Activated T-cell treated with anti-CD3 and anti-CD28 coated beads for 48 hours (primary cell): ENCODE data around the gene EPHB1.
"Not testable (repeated sequence)": the region's sequence is repeated elsewhere in the genome, so short reads cannot be mapped to it uniquely, and the experiment has no call there.

Source experiments
- DNase-seq: peaks from one replicate; pipeline ENCODE4 v3.0.0-alpha.2; 2020; ENCODE audit warnings: low read depth

Gene EPHB1

DNA sequence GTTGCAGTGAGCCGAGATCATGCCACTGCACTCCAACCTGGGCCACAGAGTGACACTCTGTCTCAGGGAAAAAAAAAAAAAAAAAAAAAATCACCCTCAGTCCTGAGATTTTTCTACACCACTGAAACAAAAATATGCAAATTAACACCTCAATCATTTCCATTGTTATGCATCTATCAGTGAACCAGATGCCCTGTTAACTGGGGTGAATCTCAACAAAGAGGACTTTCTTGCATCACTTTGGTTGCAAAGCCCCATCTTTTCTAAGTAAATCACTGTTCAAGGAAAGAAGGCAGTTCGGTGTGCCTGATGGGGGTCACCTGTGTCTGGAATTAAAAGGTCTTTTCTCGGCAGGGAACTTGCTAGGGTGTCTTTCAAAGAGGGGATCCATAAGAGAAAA lies 421.6 kb downstream of the EPHB1 start:
- no peak for DNase-seq

DNA sequence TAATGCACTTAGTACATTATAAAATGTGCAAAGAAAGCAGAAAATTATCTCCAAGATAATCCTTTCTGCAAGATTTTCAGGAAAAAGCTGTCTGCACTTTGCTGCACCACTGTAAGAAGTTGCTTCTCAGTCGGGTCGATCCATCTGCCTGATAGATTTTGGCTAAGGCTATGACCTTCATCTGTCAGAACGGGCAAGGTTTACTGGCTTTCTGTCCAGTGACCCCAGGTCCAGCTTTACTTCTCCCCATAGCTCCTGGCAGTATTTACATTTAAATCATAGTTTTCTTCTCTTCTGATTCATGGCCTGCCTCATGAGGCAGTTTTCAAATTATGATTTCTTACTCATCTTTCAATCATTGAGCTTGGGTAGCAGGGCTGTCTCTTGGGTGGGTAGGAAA lies 422.7 kb downstream of the EPHB1 start:
- DNase-seq = no peak

DNA sequence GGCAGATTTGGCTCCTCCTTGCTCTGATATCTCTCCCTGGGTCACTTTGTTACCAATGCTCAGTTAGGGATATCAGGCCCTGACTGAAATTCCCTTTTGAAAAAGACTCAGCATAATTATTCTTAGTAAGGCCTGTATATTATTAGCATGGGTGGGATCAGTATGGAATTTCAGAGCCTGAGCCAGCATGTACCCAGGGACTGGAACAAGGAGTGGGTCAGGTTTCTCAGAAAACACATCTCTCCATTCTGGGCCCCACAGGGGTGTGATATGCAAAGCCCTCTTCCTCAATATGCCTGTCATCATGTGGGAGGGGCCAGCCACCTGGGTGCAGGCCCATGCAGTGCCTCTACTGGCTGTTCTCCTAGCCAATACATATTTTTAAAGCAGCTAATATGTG lies 423.2 kb downstream of the EPHB1 start:
- DNase-seq = no peak

DNA sequence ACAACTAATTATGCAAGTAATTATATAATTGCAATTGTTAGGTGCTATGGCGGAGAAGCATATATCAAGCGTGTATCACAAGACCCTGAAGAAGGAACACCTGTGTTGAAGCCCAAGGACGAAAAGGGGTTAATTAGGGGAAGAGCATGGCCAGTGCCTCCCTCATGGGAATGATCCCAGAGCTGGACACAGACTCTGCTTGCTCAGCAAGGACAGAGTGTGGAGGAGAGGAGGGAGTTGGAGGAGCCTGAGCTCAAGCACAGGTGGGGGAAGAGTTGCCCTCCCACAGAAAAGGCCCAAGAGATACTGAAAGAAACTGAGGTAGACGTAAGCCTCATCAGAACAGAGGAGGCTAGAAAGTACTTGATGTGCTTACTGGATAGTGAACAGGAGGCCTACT lies 423.7 kb downstream of the EPHB1 start:
- DNase-seq = no peak

DNA sequence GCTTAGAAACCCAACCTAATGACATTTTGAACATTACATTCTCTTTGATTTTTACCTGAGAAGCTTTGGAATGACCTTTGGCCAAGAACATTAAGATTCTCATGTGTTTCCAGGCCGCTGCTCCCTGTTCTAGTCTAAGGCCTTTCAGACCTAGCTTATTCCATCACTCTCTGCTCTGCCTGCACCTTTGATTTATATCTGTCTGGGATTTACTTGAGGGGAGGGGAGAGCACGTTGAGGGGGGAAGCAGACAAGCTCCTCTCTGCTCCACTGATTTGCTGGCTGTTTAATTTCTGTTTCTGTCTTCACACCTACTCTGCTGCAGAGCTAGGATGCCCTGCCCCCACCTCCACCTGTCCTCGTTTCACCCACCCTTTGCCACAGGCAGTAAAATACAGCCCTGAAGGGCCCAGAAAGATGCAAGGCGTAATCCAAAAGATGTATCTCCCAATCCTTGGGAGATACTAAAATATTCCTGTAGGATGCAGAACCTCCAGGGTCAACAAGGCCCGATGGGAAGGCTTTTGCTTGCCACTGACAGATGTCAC lies 429.8 kb downstream of the EPHB1 start:
- DNase-seq = no peak

DNA sequence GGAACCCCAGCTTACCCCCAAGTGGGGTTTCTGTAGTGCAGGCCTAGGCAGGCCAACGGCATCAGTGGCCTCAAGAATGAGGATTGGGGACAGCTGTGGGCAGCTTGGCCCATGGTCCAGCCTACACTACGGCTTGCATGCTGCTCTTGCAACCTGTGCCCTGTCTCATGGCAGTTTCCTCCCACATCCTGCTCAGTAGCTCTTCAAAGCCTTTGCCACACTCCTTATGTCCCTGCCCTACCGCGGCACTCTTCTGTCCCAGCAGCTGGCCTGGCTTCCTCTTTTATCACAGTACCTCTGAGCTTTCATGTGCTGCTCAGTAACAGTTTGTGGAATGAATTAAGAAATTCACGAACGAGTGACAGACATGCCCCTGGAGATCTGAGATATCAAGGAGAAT lies 431.0 kb downstream of the EPHB1 start:
- DNase-seq = no peak

DNA sequence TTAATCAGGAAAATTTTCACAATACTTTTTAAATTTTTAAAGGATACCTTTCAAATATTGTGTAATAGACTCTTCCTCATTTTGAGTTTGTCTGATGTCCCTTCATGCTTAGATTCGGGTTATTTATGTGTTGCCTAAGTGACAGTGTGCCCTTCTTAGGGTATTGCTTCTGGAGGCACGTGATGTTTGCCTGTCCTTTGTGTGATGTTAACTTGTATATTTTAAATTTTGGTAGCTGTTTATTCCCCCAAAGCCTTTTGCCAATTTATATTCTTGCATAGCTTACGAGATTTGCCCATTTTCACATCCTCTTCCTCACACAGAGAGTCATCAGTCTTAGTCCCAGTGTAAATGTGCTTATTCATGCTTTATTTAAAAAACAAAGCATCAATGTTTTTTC lies 433.1 kb downstream of the EPHB1 start:
- DNase-seq = no peak

DNA sequence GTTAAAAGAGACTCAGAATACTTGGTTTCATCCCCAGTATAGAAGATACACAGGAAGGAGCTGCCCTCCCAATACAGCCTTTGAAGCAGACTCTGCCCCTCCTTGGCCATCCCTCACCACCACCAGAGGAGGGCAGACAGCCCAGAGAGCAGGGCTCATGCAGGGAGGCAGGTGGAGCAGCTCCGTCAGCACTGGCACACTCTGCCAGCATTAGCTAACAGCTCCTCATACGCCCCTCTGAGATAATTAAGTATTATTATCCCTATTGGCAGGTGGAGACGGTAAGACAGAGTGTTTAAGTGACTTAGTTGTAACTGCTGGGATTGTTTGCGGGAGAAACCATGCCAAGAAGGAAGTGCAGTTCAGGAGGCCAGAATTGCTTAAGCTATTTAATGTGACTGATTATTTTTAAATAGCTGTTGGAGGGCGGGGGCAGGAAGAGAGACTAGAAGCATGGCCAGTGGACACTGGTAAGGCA lies 434.0 kb downstream of the EPHB1 start:
- DNase-seq = no peak

DNA sequence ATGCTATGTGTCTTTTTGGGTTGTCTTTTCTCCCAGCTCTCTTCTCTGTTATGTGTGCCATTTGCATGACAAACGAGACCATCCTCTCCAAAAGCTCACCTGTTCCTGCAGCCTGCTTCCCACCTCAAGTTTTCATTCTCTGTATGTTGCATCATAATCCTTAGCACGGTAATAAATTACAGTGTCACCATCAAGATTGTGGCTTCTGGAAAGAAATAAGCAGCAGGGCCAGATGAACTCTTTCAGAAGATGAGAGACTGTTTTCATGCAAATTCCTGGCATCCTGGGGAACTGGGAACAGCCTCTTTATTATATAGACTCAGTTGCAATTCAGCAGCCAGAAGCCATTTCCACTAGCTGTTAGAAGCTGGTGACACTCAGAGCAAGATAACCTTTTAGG lies 436.7 kb downstream of the EPHB1 start:
- no peak for DNase-seq

DNA sequence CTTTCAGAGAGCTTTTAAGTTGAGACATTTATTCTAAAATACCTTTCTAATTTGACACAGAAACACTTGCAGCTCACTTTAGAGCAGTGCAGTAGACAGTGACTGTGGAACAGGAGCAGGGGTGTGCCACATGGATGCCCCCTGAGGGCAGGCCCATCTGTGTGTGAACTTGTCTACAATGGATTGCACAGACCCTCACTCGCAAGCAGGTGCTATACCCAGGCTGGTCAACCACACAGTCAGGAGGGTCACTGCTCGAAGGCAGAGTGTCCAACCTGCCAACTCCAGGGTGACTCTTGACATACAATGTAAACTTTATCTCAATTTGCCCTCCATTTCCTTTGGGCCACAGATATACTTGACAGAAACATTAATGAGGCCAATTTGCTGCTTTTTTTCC lies 437.2 kb downstream of the EPHB1 start:
- no peak for DNase-seq

DNA sequence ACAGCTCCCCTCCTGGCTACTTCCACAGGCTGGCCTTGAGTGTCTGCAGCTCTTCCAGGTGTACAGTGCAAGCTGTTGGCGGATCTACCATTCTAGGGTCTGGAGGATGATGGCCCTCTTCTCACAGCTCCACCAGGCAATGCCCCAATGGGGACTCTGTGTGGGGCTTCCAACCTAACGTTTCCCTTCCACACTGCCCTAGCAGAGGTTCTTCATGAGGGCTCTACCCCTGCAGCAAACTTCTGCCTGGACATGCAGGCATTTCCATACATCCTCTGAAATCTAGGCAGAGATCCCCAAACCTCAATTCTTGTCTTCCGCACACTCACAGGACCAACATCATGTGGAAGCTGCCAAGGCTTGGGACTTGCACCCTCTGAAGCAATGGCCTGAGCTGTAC lies 438.4 kb downstream of the EPHB1 start:
- not testable (repeated sequence) for DNase-seq

DNA sequence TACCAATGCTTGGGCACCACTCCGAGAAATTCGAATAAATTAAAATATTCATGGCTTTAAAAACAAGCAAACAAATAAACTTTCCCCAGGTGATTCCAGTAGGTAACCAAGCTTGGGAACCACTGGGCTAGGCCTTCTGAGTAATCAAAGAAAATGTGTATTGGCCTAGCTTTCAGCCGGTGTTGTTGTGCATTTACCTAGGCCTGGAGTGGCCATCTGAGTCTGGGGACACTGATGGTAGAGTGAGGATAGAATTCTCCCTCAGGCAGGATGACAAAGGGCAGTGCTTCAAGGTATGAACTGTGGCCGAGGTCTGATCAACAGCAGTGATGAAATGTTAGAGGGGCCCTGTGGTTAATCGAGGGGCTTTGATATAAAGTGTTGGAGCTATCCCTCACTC lies 440.5 kb downstream of the EPHB1 start:
- DNase-seq = no peak

DNA sequence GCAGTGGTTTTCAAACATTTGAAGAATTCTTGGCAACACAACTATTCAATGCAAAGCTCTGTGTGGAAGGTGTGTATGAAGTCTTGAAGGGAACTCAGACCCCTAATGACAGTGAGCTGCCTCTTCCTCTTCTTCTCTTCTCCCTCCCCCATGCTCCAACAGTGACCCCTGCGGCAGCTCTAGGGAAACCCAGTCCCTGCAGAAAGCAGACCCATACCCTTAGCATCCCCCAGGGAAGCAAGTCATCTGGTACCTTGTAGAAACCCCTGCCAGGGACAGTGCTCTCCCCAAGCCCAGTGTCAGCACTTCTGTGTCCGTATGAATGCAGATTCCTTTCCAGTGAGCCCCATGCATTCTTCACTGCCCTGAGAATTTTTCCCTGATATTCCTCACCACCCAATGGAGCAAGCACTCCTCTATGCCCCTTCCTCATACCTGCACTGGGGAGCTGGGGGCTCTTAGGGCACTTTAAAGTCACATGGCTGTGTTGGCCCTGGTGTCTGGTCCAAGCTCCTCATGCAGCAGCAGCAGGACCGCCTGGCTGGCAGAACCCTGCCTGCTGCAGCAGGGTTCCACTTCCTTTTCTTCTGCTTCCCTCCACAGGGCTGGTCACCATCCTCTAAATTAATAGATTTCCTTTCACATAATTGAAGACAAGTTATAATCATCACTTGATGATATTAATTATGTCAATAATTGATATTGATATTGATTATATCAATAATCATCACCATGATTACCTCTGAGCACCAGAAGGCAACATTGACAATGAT lies 442.5 kb downstream of the EPHB1 start:
- no peak for DNase-seq

DNA sequence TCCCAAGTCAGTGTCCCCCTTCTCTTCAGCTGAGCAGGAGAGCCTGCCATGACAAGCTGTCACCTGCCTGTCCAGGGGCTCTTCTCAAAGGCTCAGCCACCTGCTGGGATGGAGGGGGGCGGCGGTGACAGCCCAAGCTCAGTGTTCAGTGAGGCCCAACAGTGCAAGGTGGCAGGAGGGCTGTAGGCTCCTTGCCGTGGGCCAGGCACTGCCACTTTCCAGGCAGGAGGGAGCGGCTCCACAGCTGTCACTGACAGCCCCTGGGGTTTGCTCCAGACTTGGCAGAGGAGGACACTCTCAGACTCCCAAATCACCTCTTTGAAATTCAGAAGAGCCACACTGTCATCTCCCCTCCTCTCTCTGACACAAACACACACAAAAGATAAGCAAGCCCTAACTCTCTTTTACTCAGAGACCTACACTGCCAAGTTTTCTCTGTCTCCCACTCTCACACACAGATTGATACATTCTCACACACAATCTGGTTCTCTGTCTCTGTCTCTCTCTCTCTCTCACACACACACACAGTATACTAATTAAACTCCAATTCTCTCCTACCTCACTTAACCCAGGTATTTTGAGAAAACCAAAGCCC lies 443.3 kb downstream of the EPHB1 start:
- DNase-seq = no peak

DNA sequence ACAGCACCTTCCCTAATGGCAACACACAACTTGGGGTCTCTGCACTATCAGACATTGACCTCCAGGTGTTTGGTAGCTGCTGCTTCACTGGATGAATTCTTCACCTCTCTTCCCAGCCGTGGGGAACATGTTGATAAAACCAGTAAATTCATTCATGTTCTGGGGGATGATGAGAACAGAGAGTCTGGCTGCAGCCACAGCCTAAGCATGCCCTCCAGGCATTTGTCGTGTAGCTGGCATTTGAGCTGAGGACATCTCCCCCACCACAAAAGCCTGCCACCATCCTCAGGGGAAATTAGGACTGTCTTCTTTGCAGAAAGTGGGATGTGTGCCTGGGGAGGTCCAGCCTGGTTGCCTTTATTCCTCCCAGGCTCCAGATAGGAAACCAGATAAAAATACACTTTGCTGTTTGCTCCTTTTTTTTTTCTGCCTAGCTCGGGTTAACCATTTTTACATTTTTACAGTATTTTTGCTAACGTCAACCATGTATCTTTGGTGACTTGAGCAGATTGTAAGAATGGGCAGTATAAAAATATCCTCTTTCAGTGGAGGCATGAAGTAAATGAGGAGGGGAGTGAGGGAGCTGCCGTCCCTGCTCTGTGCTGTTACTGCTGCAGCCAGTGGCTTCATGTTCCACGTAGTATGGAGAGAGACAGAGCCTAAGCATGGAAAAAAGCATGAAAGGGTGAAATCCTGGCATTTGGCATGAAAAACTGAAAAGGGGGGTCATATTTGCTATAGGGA lies 444.0 kb downstream of the EPHB1 start:
- DNase-seq = no peak

DNA sequence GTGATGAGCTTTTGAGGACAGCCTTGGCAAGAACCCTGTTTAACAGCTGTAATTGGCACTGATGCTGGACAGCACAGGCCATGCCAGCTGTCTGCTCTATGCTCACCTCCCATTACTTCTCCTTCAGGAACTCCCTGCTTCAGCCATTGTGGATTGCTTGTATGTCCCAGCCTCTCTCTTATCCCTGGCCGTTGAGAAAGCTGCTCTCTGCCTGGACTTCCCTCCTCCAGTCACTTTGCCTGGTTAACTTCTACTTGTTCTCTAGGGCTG lies 444.5 kb downstream of the EPHB1 start:
- DNase-seq = no peak

DNA sequence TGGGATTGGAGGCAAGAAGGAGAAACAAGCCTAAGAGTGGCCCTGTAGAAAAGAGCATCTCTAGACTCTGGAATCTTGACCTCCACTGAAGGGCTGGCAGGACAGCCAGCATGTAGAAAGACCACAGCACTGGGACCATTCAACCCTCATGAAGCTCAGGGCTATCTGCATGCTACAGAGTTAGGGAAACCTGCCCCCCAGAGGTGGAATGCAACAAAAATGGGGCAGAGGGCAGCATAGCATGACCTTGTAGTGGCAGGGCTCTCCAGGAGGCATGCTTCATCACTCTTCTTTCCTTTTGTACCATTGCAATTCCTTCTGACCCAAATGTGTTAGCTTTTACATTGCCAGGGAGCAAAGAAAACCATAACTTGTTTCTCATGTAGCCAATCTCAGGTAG lies 445.4 kb downstream of the EPHB1 start:
- no peak for DNase-seq

DNA sequence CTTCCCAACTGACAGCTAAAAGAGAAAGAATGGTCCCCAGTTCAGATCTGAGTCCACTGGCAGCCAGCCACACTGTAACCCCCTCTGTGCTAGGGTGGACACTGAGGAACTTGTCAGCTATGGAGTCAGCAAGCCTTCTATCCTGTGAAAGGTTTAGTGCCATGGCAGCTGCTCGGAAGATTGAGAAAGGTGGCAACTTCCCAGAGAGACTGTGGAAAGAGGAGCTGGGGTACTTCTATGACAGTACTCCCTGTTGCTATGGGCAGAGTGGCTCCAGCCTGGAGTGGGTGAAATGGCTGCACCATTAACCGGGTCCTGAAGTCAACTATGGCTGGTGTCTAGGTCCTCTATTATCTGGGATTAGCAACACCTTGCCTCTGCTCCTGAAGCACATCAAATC lies 447.2 kb downstream of the EPHB1 start:
- DNase-seq = no peak

DNA sequence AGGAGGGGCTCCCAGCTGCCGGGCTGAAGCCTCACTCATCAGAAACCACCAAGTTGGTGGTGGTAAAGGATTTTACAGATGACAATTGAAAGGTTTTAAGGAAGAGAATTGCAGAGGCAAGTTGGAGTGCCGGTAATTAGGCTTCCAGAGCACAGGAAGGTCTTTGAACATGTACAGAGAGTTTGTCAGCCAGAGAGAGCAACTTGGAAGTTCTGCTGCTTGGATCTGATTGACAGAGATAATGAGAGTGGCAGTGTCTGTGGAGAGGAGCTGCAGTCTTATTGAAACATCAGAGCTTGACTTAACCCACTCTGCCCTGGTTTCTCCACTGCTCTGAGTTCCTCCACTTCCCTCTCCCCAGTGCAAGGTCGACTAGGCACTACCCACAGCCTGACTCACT lies 448.6 kb downstream of the EPHB1 start:
- DNase-seq = no peak

DNA sequence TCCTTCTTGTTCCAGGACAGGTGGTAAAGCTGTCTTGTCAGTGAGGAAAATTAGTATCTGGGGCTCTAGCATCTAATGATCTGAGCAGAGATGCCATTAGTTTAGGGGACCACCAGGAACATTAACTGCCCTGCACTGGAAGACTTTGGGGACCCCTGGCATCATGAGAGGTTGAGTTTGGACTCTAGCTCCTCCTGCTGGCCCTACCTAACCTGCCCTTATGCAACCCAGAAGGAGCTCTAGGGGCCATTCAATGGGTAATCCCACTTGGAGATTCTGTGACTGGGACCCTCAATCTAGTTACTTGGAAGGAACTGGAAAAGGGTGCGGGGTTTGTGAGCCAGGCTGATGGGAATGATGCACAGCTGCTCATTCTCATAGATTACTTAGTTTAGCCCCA lies 451.0 kb downstream of the EPHB1 start:
- DNase-seq = no peak

DNA sequence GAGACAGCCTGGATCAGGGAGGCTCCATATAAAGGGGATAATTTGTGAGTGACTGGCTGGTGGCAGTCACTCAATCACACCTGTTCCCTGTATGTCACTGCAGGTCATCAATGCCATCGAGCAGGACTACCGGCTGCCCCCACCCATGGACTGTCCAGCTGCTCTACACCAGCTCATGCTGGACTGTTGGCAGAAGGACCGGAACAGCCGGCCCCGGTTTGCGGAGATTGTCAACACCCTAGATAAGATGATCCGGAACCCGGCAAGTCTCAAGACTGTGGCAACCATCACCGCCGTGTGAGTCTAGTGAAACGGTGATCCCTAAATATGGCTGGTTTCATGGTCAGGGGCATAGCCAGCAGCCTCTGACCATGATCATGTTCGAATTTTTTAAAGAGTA lies 453.2 kb downstream of the EPHB1 start:
- DNase-seq = no peak

DNA sequence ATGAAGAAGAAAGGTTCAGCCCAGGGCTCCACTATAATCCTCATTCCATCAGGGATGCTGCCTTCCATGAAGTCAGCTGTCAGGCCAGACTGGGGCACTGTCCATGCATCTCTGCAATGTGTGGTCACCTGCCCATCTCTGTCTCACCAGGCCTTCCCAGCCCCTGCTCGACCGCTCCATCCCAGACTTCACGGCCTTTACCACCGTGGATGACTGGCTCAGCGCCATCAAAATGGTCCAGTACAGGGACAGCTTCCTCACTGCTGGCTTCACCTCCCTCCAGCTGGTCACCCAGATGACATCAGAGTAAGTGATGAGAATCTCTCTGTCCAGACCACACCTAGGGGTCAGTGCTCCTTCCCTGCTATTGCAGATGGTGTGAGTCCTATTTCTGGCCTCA lies 454.1 kb downstream of the EPHB1 start:
- no peak for DNase-seq

DNA sequence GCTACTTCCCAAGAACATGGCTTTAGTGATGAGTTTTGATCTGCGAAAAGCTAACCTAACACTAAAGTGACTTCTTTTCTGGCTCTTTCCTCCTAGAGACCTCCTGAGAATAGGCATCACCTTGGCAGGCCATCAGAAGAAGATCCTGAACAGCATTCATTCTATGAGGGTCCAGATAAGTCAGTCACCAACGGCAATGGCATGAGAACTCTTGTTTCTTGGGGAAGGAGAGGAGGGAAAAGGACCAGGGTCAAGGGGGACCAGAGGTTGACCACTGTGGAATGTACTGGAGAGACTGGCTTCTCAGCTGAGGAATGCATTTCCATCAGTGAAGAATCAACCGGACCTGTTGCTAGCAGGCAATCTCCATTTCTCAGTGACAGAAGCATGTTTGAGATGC lies 463.9 kb downstream of the EPHB1 start:
- no peak for DNase-seq
